Spleen (tissue), 7 donors: ENCODE measurements around the gene PCGF3.

Source experiments
- POLR2A ChIP-seq, 3 donors: fragments of 450-650 bp; IDR thresholded peaks; one replicate each; pipeline ENCODE4 v1.5.1; 2017; ENCODE audit warnings: antibody characterized with exemption in 3 of 3, mild to moderate bottlenecking in 1 of 3
- POLR2AphosphoS5 ChIP-seq, 3 donors: sonication (generic); formaldehyde crosslinking; IDR thresholded peaks; one replicate each; pipeline ENCODE4 v1.5.1; 2017; ENCODE audit warnings: antibody characterized with exemption in 3 of 3
- TF ChIP-seq, protein P1 (sequence below), 11 experiments: fragments of 200-600 bp in 7 of 11; fragments of 450-650 bp in 4 of 11; sonication (generic) in 4 of 11; IDR thresholded peaks in 8 of 11; conservative IDR thresholded peaks in 3 of 11; 1 replicate in 7 of 11; 2 replicates in 4 of 11; pipeline versions ENCODE4 v1.4.0 to v1.8.0; 2016 to 2021; ENCODE audit warnings: antibody characterized with exemption in 11 of 11, inconsistent platforms in 4 of 11, mild to moderate bottlenecking in 1 of 11
- donor health status: DM: no; HTN: no; CAD: no; lungs with moderate emphysema.
- donor health status: DM: no; HTN: no; CAD: no.
- donor health status: DM: no; HTN: no; CAD: no.

DNA sequence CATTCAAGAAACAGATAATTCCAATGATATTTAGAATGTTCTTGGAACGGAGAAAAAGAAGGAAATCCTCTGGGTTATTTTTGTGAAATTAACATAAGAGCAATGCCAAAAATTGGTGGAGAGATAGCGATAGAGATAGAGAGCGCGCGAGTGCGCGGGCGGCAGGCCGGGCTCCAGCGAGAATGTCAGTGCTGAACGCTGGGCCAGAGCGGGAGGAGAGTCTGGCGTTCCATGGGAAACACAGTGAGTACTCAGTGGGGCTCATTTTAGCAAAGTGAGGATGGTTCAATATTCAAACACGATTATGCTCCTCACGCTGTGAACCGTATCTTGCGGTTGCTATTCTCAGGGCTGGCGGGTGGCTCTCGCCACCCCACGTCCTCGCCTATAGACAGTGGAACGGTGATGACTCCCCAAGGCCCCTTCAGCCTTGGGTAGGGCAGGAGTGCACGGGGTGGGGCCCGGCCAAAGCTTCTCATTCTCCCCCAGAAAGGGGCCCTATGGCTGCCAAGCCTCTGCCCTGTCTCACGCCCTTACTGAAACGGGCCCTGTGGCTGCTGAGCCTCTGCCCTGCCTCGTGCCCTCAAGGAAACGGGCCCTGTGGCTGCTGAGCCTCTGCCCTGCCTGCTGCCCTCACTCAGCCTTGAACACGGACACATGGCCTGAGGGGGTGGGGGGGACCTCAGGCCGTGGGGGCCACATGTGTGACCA lies 103.4 kb downstream of the PCGF3 start:
- TF ChIP-seq, protein P1, sequence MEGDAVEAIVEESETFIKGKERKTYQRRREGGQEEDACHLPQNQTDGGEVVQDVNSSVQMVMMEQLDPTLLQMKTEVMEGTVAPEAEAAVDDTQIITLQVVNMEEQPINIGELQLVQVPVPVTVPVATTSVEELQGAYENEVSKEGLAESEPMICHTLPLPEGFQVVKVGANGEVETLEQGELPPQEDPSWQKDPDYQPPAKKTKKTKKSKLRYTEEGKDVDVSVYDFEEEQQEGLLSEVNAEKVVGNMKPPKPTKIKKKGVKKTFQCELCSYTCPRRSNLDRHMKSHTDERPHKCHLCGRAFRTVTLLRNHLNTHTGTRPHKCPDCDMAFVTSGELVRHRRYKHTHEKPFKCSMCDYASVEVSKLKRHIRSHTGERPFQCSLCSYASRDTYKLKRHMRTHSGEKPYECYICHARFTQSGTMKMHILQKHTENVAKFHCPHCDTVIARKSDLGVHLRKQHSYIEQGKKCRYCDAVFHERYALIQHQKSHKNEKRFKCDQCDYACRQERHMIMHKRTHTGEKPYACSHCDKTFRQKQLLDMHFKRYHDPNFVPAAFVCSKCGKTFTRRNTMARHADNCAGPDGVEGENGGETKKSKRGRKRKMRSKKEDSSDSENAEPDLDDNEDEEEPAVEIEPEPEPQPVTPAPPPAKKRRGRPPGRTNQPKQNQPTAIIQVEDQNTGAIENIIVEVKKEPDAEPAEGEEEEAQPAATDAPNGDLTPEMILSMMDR (IDR thresholded peaks at IDR 0.05 in 8 of 11, conservative IDR thresholded peaks at IDR 0.05 in 3 of 11) = no peak
- no peak for TF ChIP-seq POLR2A (IDR thresholded peaks at IDR 0.05)
- no peak for TF ChIP-seq POLR2AphosphoS5 (IDR thresholded peaks at IDR 0.05)
